Stimulated activated naive B cell treated with anti-CD40 and anti-IgM and Interleukin-4, amounts not matched to agents 10 μg/mL and 1 μg/mL and 100 μg/mL, for 72 hours (primary cell): Measurements from ENCODE around the gene UNC13D.
A peak's percentile ranks its signal among the peaks of the same experiment; 100 is the strongest.
"Not testable (repeated sequence)": the region's sequence is repeated elsewhere in the genome, so short reads cannot be mapped to it uniquely, and the experiment has no call there.

Experiments used
- ATAC-seq, 2 donors: fragments of 150-1000 bp; cut with Tn5 transposase; replicated peaks; 2 replicates each; pipeline ENCODE4 v1.10.0; 2021; ENCODE audit warnings: moderate library complexity in 1 of 2
- DNase-seq: peaks from one replicate; pipeline ENCODE4 v3.0.0; 2021
- H3K27ac Mint-ChIP-seq: one replicate; pipeline ENCODE4 v1.8.0; 2022; ENCODE audit warnings: mild to moderate bottlenecking, mixed read lengths
- H3K27me3 Mint-ChIP-seq, 2 donors: one replicate each; pipeline ENCODE4 v1.8.0; 2022; ENCODE audit warnings: mixed read lengths in 2 of 2
- H3K36me3 Mint-ChIP-seq, 2 donors: one replicate each; pipeline ENCODE4 v1.8.0; 2022; ENCODE audit warnings: mixed read lengths in 2 of 2, mild to moderate bottlenecking in 1 of 2
- H3K4me1 Mint-ChIP-seq, 2 donors: one replicate each; pipeline ENCODE4 v1.8.0; 2022; ENCODE audit warnings: mixed read lengths in 2 of 2, mild to moderate bottlenecking in 1 of 2
- H3K4me3 Mint-ChIP-seq, 2 donors: one replicate each; pipeline ENCODE4 v1.8.0; 2022; ENCODE audit warnings: mild to moderate bottlenecking in 2 of 2, mixed read lengths in 2 of 2, moderate library complexity in 1 of 2
- H3K9me3 Mint-ChIP-seq, 2 donors: one replicate each; pipeline ENCODE4 v1.8.0; 2022; ENCODE audit warnings: mixed read lengths in 2 of 2, mild to moderate bottlenecking in 1 of 2

UNC13D gene

GRCh38 chr17:75843577-75844529 is at the start of gene UNC13D:
TSS of gene UNC13D (minus strand) at chr17:75844404. CDS start at chr17:75844337, 67 bp downstream.
- DNase-seq (peak; percentile 46), ATAC-seq (peak; percentile 44 to 53)
- no peaks in the 10 kb centered on the region for H3K9me3 Mint-ChIP-seq
- peaks cover 34 to 42% of the 10 kb centered on the region in 2 donors for H3K36me3 Mint-ChIP-seq
- peak within 1 kb of the TSS; percentile 93 to 96 for H3K4me3 Mint-ChIP-seq
- H3K27ac Mint-ChIP-seq: peak within 1 kb of the TSS; percentile 95
- no peaks in the 10 kb centered on the region for H3K27me3 Mint-ChIP-seq
- peaks cover 24 to 48% of the 10 kb centered on the region in 2 donors for H3K4me1 Mint-ChIP-seq

GRCh38 chr17:75893305-75894048 is 49.3 kb upstream of the UNC13D start:
- Mint-ChIP-seq H3K27ac (peak overlapping the region; percentile 66), H3K4me3 (peak overlapping the region; percentile 17 to 62), H3K9me3 (no peaks in the 10 kb centered on the region), H3K36me3 (peaks cover 15 to 39% of the 10 kb centered on the region in 2 donors), H3K27me3 (no peaks in the 10 kb centered on the region), H3K4me1 (peaks cover 28 to 48% of the 10 kb centered on the region in 2 donors)
- DNase-seq (no peak), ATAC-seq (no peak)

GRCh38 chr17:75892556-75893224 is 48.5 kb upstream of the UNC13D start:
- Mint-ChIP-seq H3K27me3 (no peaks in the 10 kb centered on the region), H3K4me3 (no peak overlapping the region), H3K9me3 (no peaks in the 10 kb centered on the region), H3K27ac (no peak overlapping the region), H3K36me3 (peaks cover 15 to 36% of the 10 kb centered on the region in 2 donors), H3K4me1 (peaks cover 27 to 42% of the 10 kb centered on the region in 2 donors)
- no peak for DNase-seq
- ATAC-seq: no peak

GRCh38 chr17:75891605-75892555 is 47.7 kb upstream of the UNC13D start:
- Mint-ChIP-seq H3K27ac (peak overlapping the region; percentile 87), H3K27me3 (no peaks in the 10 kb centered on the region), H3K9me3 (no peaks in the 10 kb centered on the region), H3K36me3 (peaks cover 15 to 32% of the 10 kb centered on the region in 2 donors), H3K4me3 (no peak overlapping the region), H3K4me1 (peaks cover 25 to 36% of the 10 kb centered on the region in 2 donors)
- DNase-seq (no peak), ATAC-seq (no peak)

- DNase-seq: no peak
- Mint-ChIP-seq H3K9me3 (no peaks in the 10 kb centered on the region), H3K36me3 (peaks cover 15 to 36% of the 10 kb centered on the region in 2 donors), H3K27ac (no peak overlapping the region), H3K27me3 (no peaks in the 10 kb centered on the region), H3K4me3 (no peak overlapping the region), H3K4me1 (peaks cover 25 to 35% of the 10 kb centered on the region in 2 donors)
- no peak for ATAC-seq
Measured at GRCh38 chr17:75891022-75891604, 46.9 kb upstream of the UNC13D start.

GRCh38 chr17:75889454-75889853 is 45.2 kb upstream of the UNC13D start:
- no peaks in the 10 kb centered on the region for H3K27me3 Mint-ChIP-seq
- ATAC-seq: no peak

GRCh38 chr17:75888484-75888883 is 44.3 kb upstream of the UNC13D start:
- no peaks in the 10 kb centered on the region for H3K27me3 Mint-ChIP-seq
- ATAC-seq (no peak), DNase-seq (no peak)
- peaks cover 8 to 17% of the 10 kb centered on the region in 2 donors for H3K4me1 Mint-ChIP-seq
- peaks cover 8 to 18% of the 10 kb centered on the region in 2 donors for H3K36me3 Mint-ChIP-seq
- H3K9me3 Mint-ChIP-seq: no peaks in the 10 kb centered on the region
- H3K4me3 Mint-ChIP-seq: no peak overlapping the region
- no peak overlapping the region for H3K27ac Mint-ChIP-seq

More at GRCh38 chr17:75889454-75889853, 45.2 kb upstream of the UNC13D start:
- no peaks in the 10 kb centered on the region for H3K9me3 Mint-ChIP-seq
- H3K36me3 Mint-ChIP-seq: peaks cover 15 to 27% of the 10 kb centered on the region in 2 donors
- H3K4me1 Mint-ChIP-seq: peaks cover 17 to 26% of the 10 kb centered on the region in 2 donors
- H3K4me3 Mint-ChIP-seq: no peak overlapping the region
- DNase-seq: no peak
- no peak overlapping the region for H3K27ac Mint-ChIP-seq

DNA sequence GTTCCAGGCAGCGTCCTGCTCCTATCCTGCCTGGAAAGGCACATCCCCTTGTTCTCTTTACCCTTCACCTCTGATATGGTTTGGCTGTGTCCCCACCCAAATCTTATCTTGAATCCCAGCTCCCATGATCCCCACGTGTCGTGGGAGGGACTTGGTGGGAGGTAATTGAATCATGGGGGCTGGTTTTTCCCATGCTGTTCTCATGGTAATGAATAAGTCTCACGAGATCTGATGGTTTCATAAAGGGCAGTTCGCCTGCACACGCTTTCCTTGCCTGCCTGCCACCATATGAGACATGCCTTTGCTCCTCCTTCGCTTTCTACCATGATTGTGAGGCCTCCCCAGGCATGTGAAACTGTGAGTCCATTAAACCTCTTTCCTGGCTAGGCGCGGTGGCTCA is 41.7 kb upstream of the UNC13D start:
- H3K27me3 Mint-ChIP-seq, H3K9me3 Mint-ChIP-seq, DNase-seq, ATAC-seq, H3K4me3 Mint-ChIP-seq, H3K27ac Mint-ChIP-seq: not testable (repeated sequence)
- peaks cover 5 to 14% of the 10 kb centered on the region in 2 donors for H3K36me3 Mint-ChIP-seq
- H3K4me1 Mint-ChIP-seq: peaks cover 8 to 14% of the 10 kb centered on the region in 2 donors

DNA sequence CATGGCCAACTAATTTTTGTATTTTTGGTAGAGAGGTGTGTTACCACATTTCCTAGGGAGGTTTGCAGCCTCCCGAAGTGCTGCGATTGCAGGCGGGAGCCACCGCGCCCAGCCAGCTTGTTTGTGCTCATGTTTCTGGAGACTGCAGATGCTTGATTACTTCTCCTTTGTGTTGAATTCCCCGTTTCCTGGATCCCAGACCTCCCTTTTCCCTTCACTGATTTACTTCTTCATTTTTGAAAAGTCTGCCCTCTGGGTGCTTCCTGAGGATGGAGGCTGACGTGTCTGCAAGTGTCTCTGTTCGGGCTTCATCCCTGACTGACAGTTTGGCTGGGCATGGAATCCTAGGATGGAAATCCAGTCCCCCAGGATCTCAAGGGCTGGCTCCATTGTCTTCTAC is 41.2 kb upstream of the UNC13D start:
- Mint-ChIP-seq H3K4me3 (no peak overlapping the region), H3K4me1 (peaks cover 6 to 12% of the 10 kb centered on the region in 2 donors), H3K9me3 (no peaks in the 10 kb centered on the region), H3K27me3 (peaks cover 0 to 5% of the 10 kb centered on the region in 2 donors), H3K27ac (no peak overlapping the region), H3K36me3 (peaks cover 3 to 11% of the 10 kb centered on the region in 2 donors)
- DNase-seq (no peak), ATAC-seq (no peak)

DNA sequence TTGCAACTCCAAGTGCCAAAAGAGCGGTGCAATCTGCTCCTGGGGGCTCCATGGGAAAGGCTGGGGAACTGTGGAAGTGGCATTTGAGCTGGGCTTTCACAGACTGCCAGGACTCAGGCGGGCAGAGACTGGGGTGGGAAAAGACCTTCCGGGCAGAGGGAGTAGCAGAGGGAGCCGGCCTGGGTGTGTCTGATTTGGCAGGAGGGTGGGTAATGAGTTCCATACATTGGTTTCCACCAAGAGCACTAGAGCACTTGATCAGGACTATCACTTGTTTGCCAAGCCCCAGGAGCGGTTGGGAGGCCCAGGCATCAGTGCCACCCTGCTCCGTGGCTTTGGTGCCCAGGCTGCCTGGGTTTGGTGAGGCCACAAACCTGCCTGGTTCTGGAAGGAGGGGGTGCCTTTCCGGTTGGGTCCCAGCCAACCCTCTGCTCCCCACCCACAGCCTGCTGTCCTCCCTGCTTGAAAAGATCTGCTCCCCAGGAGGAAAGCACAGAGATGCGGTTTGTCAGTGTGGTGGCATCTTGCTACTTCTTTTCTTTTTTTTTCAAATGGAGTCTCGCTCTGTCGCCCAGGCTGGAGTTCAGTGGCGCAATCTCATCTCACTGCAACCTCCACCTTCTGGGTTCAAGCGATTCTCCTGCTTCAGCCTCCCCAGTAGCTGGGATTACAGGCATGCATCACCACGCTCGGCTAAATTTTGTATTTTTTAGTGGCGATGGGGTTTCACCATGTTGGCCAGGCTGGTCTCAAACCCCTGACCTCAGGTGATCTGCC is 37.7 kb upstream of the UNC13D start:
- Mint-ChIP-seq H3K9me3 (no peaks in the 10 kb centered on the region), H3K36me3 (peaks cover 0 to 4% of the 10 kb centered on the region in 2 donors), H3K27ac (no peak overlapping the region), H3K4me3 (no peak overlapping the region), H3K4me1 (peaks cover 13 to 26% of the 10 kb centered on the region in 2 donors), H3K27me3 (peaks cover 6 to 26% of the 10 kb centered on the region in 2 donors)
- no peak for ATAC-seq
- no peak for DNase-seq

- Mint-ChIP-seq H3K36me3 (no peaks in the 10 kb centered on the region), H3K9me3 (no peaks in the 10 kb centered on the region), H3K27ac (no peak overlapping the region), H3K4me1 (peaks cover 21 to 32% of the 10 kb centered on the region in 2 donors), H3K4me3 (no peak overlapping the region), H3K27me3 (peaks cover 6 to 26% of the 10 kb centered on the region in 2 donors)
- no peak for ATAC-seq
- DNase-seq: no peak
Measured at GRCh38 chr17:75880266-75880665, 36.1 kb upstream of the UNC13D start.
